Hindlimb muscle (tissue), 1 donor: ENCODE data around the gene RNU6-8. TPM values are rescaled to one million over a fixed set of nuclear protein-coding genes. Genes with fewer than 3 reads are reported as not detected.

ENCODE experiments used
- DNase-seq: peaks from one replicate; pipeline ENCODE4 v3.0.0-alpha.2; 2013
- polyA plus RNA-seq: library from polyadenylated mRNA; unstranded; fragments of 120-200 nt; gene quantifications from one replicate; pipeline ENCODE4 v1.2.1, GENCODE V29; 2013; ENCODE audit not compliant: insufficient read length

RNU6-8 gene
- not detected for polyA plus RNA-seq

DNA sequence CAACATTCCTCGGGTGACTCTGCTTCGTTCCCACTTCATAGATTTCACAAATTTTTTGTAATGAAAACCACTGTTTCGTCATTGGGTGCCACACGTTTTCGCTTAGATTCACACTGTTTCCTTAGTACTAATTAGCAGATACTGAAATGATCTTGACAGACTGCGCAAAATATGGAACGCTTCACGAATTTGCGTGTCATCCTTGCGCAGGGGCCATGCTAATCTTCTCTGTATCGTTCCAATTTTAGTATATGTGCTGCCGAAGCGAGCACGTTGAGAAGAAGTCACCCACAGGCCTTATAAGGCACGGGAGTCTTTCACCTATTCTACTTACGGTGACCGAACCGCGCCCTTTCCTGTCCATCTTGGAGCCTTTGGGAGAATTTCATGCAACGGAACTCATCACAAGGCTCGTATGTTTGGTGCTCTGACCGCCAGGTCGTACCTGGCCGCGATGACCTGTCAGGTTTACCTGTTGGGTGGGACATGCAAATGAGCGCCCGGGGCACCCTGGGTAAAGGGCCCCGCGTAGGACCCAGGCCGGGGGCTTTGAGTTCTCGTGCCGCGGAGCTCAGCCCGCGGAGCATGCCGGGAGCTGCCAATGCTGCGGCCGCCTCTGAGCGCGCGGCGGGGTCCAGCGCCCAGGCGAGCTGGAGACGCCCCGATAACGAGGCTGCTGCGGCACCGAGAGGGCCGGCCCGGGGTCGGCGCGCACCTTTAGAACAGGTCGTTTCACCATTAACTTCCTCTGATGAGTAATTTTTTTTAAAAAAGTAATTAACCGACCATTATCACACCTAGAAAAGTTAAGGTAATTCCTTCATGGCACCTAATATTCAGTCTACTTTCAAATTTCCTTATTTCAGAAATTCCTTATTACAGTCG lies at the start of gene RNU6-8:
Gene RNU6-8, minus strand, starts transcription at position 272 of the 885 bp plus-strand sequence.
- DNase-seq, result peak; percentile 90

DNA sequence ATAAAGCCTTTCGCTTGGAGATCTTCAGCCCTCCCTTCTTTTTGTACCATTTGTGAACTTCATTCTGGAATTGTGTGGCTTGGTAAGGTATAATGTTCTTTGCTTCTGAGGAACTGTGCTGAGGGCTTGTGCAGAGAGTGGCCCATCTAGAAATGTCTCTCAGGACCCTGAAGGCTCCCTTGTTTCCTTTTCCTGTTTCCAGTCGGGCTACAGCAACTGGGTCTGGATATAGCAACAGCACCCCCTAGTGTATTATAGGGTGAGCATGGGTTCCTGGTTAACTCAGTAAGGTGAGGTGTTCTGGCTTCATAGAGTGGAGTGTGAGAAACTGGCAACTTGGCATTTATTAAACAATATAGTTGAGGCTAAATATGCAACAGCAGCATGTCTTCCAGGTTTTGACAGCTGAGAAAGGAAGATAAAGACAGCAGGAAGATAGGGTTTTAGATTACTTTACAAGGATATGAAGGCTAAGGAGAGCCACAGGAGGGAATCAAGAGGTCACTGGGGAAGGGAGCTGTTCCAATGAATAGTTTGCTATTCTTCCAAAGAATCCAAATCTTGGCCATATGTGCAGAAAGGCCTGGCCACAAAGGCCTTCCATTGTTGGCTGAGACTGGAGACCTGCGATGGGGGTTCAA lies 49.1 kb upstream of the RNU6-8 start:
- peak; percentile 48 for DNase-seq

DNA sequence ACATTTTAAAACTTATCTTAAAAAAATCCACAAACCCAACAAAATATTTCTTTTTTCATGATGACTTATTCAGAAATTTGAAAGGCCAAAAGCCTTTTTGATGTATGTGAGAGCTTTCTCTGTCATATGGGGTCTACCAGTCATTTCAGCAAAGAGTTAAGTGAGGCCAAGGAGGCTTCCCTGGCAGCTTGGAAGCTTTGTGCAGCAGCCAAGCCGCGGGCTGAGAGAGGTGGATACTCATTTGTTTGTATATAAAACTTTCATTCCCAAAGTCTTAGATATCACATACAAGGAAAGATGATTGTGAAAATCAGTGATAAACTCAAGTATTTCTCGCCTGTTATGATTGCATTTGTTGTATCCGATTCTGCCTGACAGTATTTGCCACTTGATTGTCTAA lies 48.5 kb upstream of the RNU6-8 start:
- DNase-seq, result no peak

DNA sequence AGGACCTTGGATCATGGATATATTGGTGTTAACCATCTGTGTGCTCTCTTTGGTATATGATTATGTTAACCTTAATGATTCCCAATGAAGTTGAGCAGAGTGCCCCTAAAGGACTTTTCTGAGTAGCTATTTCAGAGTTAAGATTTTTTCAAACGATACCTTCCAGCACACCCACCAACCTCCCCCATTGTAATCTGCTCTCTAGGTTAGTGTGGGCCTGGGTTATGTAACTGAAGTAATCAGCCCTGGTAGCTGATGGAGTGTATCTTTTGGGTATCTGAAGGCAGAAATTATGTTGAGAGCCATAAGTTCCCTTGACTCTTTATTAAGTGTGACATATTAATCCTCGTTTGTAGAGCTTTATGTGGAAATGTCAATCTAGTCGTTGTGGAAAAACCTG lies 47.6 kb upstream of the RNU6-8 start:
- no peak for DNase-seq

DNA sequence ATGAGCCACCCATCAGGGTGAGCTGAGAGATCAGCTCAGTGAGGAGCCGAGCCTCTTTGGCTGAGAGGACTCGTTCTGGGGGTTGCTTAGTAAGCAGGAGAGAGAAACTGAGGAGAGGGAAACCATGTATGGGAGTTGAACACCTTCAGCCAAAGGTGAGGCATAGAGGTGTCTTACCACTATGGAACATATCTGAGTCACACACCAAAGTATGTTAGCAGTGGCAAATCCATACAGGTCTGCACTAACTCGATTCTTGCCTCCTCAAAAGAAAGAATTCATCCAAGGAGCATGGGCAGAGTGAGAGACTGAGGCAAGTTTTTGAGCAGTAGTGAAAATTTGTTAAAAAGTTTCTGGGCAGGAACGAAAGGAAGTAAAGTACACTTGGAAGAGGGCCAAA lies 46.7 kb upstream of the RNU6-8 start:
- DNase-seq, result no peak

DNA sequence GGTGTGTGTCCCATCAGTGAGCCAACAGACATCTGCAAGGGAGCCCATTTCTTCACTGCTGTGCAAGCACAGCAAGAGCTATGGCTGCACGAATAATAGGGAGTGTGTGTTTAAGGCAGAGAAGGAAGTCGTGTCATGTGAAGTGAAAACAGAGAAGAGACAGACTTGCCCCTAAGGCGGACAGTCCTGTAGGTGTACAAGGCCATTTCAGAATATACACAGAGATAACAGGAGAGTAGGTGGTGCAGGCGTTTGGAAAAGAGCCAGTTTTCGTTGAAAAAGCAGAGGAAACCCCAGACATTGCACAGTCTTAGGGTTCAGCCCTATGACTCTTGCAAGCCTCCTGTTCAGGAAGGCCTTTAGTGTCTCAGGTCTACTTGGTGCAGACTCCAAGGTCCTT lies 46.3 kb upstream of the RNU6-8 start:
- no peak for DNase-seq

DNA sequence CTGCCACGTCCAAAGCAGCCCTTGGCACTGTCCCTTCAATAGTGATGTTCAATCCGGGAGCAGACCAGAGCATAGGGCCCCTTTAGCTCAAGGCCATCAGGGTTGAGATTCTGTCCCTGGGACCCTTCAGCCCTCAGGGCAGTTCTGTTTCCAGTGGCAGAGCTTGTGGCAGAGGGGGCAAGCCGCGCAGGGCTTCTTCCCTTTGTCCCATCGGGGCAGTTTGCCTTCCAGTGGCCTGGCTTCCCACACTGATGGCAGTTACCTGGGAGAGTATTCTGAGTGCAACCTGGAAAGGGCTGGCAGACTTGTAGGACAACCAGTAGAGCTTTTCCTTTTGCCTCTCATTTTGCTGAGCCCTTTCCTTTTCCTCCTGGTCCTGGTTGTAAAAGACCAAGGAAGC lies 43.7 kb upstream of the RNU6-8 start:
- no peak for DNase-seq

DNA sequence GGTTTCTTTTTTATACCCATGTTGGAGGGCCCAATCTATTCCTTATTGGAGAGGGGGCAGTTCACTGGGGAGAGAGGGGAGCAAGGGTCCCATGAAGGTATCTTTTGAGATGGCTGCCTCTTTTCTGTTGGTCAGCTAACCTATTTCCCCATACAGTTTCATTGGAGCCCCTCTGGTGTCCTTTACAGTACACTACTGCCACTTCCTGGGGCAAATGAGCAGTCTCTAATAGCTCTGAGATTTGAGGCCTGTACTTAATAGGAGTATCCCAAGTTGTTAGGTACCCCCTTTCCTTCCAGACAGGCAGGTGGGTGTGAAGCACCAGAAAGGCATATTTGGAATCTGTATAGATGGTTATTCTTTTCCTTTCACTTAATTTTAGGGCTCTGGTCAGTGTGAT lies 41.3 kb upstream of the RNU6-8 start:
- DNase-seq, result no peak

DNA sequence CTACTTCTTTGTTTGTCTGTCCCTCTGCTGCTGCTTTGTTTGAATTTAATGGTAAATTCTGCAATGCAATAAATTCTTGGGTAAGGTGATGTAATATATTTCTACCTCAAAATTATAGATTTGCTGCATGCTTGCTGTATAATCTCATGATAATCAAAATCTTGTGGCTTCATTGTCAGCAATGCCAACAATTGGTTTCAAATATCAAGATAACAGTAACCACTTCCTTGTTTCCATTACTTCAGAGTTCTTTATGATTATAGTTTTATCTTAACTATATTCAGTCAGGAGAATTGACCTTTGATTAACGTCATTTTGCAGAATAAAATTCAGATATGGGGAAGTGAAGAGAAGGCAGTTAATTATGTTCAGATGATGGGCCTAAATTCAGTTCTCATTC lies 30.2 kb upstream of the RNU6-8 start:
- DNase-seq, result no peak

DNA sequence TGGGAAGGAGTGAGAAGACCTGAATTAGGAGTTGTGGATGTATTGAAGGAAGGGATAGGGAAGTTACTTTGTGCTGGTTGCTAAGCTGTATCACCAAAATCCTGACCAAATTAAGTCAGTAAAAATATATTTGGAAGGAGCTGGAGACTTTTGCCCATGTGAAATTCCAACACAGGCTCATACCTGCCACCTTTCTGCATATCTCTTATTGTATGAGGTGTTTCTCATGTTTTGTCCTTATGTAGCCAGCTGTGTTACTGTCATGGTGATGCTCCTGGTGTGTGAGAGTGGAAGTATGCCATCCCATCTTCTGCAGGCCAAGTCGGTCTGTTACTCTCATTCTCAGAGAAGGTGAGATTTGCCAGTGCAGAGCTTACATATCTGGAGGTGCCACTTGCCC lies 29.4 kb upstream of the RNU6-8 start:
- no peak for DNase-seq

DNA sequence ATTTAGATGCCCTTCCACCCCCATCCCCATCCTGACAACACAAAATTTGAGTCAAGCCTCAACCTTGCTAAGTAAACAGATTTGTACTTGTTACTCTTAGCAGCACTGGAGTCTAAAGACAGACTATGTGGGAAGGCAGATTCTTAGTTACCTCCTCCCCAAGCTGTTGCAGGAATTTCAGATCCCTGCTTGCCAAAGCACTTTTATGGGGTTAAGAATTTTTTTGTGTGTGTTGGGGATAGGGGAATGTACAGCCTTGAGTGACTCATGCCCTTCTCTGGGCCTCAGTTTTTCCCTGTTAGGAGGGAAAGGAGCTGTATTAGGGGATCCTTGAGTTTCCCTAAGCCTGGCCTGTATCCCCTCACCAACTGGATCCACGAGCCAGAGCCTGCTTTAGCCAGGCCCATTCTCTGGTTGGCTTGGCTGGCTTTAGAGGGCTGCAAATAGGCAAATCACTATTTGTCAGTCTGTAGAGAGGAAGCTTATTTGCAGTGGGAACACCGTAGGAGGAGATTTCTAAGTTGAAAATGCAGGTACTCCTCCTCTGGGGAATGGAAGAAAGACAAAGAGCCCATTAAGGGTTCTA lies 27.7 kb upstream of the RNU6-8 start:
- no peak for DNase-seq

DNA sequence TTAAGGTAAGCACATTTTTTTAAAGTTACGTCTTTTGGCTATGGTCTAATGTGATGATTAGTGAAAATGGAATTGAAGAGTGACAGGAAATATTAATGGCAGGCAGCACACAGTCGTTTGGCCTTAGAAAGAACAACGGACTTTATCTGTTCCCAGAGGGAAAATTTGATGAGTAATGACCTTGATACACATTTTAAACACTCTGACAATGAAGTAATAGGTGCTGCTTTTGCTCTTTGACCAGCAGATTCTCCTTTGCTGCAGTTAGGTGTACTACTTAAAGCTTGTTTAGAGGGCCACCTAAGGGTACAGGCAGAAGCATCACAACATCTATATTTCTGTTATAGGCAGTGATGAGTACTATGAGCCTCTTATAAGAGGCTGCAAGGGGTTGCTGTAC lies 27.1 kb upstream of the RNU6-8 start:
- no peak for DNase-seq

DNA sequence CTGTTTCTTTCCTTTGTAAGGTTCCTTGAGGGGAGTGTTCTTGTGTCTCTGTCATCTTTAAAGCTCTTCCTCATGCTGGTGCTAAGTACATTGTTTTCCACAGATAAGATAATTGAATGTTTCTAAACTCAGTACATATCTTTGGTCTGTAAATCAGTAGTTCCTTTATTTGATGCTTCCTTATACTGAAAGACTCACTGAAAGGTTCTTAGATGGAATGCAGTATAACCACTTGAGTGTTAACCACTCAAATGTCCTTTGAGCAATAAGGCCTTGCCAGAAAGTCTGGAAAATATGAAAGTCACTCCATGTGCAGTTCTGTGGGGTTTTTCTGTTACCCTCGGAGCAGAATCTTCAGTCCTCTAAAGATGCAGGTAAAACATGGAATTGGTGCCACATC lies 23.0 kb upstream of the RNU6-8 start:
- no peak for DNase-seq

DNA sequence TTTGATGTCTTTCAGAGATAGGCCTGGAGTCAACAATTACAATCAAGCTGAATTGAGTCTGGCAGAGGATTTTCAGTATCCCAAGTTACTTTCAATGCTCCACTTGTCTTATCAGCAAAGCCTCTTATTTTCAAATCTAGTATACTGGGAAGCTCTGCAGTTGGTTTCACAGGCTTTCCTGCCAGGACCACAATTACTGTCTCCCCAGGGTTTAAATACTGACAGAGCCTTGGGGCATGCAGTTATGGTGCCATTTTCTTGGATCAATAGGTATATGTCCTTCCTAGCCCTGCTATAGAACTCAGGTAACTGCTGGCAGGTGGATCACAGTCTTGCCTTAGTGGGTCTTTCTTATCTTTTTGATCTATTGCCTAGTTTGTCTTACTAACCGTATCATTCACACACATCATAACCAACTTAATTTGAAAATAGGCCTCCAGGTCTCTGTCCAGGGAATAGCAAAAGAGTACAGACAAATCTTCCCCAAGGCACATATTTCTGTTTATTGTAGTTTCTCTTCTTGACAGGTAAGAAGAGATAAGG lies 22.4 kb upstream of the RNU6-8 start:
- DNase-seq, result no peak

DNA sequence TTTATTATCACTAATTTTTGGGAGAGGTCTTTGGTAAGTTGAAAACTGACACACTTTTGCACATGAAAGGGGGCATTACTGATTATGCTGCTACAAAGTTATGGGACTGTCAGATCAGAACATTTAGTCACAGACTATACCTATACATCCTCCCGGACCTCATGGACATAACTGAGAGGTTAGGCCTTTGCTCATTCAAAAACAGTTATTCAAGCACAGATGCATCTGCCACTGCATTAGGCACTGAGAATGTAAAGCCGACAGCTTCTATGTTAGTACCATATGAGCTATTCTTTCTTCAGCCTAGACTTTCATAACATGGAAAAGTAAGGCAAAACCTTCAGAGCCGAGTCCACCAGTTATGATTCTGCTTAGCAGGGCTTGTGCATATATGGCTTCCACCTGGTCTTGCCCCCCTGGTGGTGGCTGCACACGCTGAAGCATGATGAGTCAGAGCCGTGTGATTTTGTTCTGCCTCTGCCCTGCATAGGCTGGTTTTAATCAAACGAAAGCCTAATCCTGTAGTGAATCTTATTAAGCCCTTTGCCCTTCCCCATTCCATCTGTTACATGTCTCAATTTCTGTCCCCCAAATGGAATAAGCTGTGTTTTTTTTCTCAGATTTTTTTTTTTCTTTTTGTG lies 21.8 kb upstream of the RNU6-8 start:
- DNase-seq, result no peak

DNA sequence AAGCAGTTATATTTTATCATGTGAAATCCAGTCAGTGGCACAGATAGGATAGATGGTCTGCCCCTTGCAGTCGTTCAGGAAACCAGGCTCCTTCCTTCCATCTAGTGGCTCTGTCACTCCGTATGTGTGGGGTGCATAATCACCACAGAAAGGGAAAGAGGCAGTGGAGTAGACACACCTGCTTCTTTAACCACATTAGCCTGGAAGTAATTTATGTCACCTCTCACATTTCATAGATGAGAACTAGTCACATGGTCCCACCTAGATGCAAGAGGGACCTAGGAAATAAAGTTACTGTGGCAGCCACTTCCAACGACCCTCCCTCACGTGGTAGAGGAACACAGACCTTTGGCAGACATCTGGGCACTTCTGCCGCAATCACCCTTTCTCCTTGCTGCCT lies 14.2 kb upstream of the RNU6-8 start:
- DNase-seq, result no peak

DNA sequence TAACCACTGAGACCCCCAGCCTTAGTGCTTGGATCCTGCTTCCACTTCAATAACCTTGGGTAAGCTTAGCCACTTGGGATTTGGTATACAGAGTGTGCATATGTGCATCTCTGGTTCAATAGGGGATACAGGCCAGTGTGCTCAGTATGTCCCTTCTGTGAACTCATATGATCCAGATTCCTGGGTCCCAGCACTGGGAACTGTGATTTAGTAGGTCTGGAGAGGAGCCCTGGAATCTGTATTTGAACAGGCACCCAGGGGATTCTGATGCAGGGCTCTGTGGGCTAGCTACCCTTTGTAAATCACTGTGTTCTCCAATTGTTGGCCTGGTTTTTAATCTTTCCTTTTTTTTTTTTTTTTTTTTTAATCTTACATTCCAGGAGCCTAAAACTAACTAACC lies 9.8 kb upstream of the RNU6-8 start:
- no peak for DNase-seq

DNA sequence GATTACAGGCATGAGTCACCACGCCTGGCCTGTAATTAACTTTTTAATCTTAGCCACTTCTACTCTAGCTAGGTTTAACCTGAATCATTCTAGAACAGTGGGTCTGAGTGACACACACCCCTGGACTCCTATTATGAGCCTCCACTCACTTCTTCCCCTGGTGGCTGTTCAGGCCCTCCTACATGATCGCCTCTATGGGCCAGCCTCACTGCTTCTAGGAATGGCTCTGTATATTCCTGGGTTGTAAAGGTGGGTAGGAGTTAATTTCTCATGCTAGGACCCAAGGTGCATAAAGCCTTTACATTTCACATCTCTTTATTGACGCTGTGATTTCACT lies 8.0 kb upstream of the RNU6-8 start:
- DNase-seq, result no peak

DNA sequence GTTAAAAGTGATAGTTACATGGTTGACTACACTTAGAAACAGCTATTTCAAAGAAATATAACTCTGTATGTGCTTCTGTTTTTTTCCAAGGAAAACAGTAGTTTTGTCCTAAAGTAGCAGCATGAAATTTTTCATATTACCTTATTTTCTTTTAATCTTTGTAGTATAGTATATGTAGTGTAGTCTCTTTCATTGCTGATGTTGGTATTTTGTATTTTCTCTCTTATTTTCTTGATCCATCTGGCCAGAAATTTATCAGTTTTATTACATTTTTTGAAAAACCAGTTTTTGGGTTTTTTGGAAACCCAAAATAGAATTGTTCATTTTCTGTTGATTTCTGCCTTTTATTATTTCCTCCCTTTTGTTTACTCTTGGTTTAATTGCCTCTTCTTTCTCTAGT lies 6.4 kb upstream of the RNU6-8 start:
- DNase-seq, result no peak

DNA sequence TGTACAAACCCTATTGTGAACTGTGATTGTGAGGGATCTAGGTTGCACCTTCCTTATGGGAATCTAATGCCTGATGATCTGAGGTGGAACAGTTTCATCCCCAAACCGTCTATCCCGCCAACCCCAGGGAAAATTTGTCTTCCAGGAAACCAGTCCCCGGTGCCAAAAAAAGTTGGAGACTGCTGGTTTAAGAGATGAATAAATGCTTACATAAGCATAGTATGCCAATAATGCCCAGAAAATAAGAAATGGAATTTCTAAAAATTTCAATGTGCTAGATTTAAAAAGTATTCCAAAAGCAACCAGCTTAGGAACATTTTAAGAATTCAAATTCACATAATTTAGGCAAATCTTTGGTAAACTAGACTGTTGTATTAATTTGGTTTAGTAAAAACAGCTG lies 5.4 kb upstream of the RNU6-8 start:
- DNase-seq, result no peak

DNA sequence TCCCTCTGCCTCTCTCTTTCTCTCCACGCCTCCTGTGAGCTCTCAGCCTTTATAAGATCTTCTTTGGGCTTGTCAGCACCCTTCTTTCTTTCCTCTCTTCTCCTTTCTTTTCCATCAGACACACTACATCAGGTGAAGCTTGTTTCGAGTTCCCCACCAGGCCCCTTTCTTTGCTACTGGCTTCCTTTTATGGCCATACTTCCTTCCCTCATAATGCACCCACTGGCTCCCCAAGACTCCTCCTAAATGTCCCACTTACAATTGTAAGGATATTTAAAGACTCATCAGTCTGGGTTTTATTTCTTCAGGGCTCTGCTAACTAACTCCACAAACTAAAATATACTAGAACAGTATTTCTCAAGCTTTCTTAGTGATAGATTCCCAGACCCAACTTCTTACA lies 3.5 kb upstream of the RNU6-8 start:
- DNase-seq, result no peak

DNA sequence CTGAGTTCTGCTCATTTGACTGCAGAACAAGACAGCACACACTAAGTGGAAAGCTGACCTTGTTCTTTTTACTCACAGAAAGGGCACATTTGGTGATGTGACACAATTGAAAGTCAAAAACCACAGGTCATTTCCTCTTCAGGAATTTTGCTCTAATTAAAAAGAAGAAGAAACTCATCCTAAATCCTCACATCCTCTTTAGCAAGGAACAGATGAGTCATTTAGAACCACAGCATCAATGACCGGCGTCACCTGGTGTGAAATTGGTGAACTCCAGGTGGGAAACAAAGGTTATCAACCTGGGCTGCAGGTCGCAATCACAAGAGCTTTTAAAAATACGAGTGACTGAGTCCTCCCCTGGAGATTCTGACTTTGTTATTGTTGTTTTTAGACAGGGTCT lies 2.9 kb upstream of the RNU6-8 start:
- DNase-seq, result no peak

DNA sequence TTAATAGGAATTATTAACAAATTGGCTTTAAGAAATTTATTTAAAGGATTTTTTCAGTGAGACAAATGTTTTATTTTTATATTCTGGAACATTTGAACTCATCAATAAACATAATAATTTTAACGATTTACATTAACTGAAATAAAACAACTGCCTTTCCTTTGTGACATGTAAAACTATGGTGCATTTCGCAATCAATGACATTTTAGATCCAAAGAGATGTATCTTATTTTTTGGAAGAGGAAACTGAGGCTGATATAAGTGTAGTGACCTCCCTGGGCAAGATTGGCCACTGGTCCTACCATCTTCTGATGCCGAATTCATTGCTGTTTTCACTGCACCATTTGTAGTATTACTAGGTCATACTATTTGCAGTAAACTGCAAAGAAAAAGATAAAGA lies 2.5 kb upstream of the RNU6-8 start:
- no peak for DNase-seq
